ENCODE data around the gene IL13RA1.

DNA sequence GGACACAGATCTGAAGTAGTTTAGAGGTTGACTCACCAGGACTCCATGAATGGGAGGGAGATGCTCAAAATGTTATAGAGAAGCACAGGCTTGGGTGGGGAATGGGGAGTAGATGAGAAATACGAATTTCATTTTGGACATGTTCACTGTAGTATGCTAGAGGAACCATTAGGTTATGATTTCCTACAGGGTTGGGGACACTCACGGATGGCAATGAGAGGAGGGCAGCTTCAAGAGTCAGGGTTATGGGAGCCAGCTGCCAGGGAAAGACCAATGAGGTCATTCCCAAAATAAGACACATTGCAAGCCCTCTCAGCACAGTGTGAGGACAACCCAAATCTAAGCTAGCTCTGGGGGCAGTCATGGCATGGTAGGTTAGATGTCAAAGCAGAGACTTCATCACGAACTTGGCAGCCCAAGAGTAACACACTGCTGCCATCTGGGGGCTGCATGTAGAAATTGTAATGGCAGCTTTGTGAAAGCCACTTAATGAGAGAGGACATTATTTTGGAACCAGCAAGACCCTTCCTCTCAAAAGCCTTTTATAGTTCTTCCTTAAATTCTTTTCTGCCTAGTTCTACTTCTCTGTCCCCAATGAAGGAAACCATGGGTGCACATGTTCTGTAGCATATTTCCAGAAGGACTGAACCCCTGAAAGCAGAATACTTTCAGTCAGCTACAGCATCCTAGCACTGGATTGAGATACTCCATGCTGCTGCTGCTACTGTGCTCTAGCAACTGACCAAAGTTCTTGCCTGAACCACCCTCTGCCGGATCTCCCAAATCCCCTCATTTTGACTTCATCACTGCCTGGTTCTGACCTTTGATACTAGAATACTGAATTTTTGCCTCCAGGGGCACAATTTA, 80.0 kb downstream of the IL13RA1 start:
- TF ChIP-seq, protein P1, sequence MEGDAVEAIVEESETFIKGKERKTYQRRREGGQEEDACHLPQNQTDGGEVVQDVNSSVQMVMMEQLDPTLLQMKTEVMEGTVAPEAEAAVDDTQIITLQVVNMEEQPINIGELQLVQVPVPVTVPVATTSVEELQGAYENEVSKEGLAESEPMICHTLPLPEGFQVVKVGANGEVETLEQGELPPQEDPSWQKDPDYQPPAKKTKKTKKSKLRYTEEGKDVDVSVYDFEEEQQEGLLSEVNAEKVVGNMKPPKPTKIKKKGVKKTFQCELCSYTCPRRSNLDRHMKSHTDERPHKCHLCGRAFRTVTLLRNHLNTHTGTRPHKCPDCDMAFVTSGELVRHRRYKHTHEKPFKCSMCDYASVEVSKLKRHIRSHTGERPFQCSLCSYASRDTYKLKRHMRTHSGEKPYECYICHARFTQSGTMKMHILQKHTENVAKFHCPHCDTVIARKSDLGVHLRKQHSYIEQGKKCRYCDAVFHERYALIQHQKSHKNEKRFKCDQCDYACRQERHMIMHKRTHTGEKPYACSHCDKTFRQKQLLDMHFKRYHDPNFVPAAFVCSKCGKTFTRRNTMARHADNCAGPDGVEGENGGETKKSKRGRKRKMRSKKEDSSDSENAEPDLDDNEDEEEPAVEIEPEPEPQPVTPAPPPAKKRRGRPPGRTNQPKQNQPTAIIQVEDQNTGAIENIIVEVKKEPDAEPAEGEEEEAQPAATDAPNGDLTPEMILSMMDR (conservative IDR thresholded peaks at IDR 0.05): peak; percentile 66
- no peak for TF ChIP-seq ZFX (IDR thresholded peaks at IDR 0.05)

All from C4-2B (cell line).